ENCODE results near the gene SBF1. TPM values are rescaled to one million over a fixed set of nuclear protein-coding genes. Genes with fewer than 3 reads are reported as not detected.
A peak's percentile ranks its signal among the peaks of the same experiment; 100 is the strongest.

Gene SBF1
- total and polyA plus RNA-seq, 2 of the 13 experiments (the other 11 are each of a cell fraction or from before 2014, with no cell fraction given) = 31.7 to 40.9 TPM

DNA sequence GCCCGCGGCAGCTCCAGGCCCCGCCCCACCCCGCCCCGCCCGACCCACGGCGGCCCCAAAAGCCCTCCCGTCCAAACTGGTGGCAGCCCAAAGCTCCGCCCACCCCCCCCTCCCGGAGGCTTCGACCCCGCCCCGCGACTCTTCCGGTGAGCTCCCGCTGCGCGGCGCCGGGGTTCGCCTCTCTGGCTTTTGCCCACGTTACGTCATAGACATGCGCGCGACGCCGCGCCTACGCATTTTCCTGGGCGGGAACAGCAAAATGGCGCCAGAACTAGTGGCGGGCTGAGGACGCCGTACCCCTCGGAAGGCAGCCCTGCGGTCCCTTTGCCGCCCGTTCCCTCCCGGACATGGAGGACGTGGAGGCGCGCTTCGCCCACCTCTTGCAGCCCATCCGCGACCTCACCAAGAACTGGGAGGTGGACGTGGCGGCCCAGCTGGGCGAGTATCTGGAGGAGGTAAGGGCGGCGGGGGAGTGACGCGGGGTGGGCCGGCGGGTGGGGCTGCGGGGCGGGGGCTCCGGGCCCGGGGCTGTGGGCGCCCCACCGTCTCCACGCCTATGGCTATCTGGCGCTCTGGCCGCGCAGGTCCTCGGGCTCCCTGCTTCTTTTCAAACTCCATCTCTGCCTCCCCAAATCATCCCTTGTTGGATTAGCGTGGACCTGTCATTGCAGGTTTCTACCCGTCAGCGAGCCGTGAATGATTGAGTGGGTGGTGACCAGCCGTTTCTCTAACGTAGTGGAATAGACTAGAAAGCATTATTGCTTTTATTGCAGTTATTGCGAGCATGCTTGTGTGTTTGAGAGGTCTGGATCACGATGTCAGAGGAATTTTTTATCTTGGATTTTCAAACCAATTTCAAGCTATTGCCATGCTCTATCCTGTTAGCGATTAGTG lies 33.4 kb upstream of the SBF1 start, which contains the start of gene NCAPH2 (continued):
- TF ChIP-seq SNAI1 (CRISPR knock-in tag; IDR thresholded peaks at IDR 0.05; ENCODE audit: borderline replicate concordance) (no peak), ZNF724P (CRISPR knock-in tag; IDR thresholded peaks at IDR 0.05; ENCODE audit: borderline replicate concordance) (no peak), ARHGAP35 (CRISPR knock-in tag; IDR thresholded peaks at IDR 0.05; ENCODE audit: borderline replicate concordance) (0 out of 2 replicates have a peak, but pooled peaks have one; percentile 63), ZNF607 (CRISPR knock-in tag; IDR thresholded peaks at IDR 0.05; ENCODE audit: borderline replicate concordance) (no peak), ELF1 (CRISPR knock-in tag; IDR thresholded peaks at IDR 0.05) (peak; percentile 81), ZFP41 (CRISPR knock-in tag; IDR thresholded peaks at IDR 0.05; ENCODE audit: borderline replicate concordance) (no peak), JUN (CRISPR knock-in tag; IDR thresholded peaks at IDR 0.05) (no peak), FOXK2 (IDR thresholded peaks at IDR 0.05) (no peak), TAF1 (CRISPR knock-in tag; IDR thresholded peaks at IDR 0.05) (peak; percentile 88), ZNF558 (CRISPR knock-in tag; IDR thresholded peaks at IDR 0.05; ENCODE audit: borderline replicate concordance) (no peak), ZNF879 (CRISPR knock-in tag; IDR thresholded peaks at IDR 0.05) (no peak), ZNF7 (CRISPR knock-in tag; IDR thresholded peaks at IDR 0.05) (no peak)
- TF ChIP-seq, protein P1, sequence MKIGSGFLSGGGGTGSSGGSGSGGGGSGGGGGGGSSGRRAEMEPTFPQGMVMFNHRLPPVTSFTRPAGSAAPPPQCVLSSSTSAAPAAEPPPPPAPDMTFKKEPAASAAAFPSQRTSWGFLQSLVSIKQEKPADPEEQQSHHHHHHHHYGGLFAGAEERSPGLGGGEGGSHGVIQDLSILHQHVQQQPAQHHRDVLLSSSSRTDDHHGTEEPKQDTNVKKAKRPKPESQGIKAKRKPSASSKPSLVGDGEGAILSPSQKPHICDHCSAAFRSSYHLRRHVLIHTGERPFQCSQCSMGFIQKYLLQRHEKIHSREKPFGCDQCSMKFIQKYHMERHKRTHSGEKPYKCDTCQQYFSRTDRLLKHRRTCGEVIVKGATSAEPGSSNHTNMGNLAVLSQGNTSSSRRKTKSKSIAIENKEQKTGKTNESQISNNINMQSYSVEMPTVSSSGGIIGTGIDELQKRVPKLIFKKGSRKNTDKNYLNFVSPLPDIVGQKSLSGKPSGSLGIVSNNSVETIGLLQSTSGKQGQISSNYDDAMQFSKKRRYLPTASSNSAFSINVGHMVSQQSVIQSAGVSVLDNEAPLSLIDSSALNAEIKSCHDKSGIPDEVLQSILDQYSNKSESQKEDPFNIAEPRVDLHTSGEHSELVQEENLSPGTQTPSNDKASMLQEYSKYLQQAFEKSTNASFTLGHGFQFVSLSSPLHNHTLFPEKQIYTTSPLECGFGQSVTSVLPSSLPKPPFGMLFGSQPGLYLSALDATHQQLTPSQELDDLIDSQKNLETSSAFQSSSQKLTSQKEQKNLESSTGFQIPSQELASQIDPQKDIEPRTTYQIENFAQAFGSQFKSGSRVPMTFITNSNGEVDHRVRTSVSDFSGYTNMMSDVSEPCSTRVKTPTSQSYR (CRISPR knock-in tag; IDR thresholded peaks at IDR 0.05; ENCODE audit: borderline replicate concordance) = peak; percentile 23; the same call in 1 of the 2 replicates
- TF ChIP-seq, protein P2, sequence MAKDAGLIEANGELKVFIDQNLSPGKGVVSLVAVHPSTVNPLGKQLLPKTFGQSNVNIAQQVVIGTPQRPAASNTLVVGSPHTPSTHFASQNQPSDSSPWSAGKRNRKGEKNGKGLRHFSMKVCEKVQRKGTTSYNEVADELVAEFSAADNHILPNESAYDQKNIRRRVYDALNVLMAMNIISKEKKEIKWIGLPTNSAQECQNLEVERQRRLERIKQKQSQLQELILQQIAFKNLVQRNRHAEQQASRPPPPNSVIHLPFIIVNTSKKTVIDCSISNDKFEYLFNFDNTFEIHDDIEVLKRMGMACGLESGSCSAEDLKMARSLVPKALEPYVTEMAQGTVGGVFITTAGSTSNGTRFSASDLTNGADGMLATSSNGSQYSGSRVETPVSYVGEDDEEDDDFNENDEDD (CRISPR knock-in tag; IDR thresholded peaks at IDR 0.05; ENCODE audit: borderline replicate concordance) = peak; percentile 98
- TF ChIP-seq, protein P3, sequence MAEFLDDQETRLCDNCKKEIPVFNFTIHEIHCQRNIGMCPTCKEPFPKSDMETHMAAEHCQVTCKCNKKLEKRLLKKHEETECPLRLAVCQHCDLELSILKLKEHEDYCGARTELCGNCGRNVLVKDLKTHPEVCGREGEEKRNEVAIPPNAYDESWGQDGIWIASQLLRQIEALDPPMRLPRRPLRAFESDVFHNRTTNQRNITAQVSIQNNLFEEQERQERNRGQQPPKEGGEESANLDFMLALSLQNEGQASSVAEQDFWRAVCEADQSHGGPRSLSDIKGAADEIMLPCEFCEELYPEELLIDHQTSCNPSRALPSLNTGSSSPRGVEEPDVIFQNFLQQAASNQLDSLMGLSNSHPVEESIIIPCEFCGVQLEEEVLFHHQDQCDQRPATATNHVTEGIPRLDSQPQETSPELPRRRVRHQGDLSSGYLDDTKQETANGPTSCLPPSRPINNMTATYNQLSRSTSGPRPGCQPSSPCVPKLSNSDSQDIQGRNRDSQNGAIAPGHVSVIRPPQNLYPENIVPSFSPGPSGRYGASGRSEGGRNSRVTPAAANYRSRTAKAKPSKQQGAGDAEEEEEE (CRISPR knock-in tag; IDR thresholded peaks at IDR 0.05; ENCODE audit: borderline replicate concordance) = no peak
- TF ChIP-seq, protein P4, sequence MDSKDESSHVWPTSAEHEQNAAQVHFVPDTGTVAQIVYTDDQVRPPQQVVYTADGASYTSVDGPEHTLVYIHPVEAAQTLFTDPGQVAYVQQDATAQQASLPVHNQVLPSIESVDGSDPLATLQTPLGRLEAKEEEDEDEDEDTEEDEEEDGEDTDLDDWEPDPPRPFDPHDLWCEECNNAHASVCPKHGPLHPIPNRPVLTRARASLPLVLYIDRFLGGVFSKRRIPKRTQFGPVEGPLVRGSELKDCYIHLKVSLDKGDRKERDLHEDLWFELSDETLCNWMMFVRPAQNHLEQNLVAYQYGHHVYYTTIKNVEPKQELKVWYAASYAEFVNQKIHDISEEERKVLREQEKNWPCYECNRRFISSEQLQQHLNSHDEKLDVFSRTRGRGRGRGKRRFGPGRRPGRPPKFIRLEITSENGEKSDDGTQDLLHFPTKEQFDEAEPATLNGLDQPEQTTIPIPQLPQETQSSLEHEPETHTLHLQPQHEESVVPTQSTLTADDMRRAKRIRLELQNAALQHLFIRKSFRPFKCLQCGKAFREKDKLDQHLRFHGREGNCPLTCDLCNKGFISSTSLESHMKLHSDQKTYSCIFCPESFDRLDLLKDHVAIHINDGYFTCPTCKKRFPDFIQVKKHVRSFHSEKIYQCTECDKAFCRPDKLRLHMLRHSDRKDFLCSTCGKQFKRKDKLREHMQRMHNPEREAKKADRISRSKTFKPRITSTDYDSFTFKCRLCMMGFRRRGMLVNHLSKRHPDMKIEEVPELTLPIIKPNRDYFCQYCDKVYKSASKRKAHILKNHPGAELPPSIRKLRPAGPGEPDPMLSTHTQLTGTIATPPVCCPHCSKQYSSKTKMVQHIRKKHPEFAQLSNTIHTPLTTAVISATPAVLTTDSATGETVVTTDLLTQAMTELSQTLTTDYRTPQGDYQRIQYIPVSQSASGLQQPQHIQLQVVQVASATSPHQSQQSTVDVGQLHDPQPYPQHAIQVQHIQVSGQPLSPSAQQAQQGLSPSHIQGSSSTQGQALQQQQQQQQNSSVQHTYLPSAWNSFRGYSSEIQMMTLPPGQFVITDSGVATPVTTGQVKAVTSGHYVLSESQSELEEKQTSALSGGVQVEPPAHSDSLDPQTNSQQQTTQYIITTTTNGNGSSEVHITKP (CRISPR knock-in tag; IDR thresholded peaks at IDR 0.05; ENCODE audit: low read depth) = no peak
- TF ChIP-seq, protein P5, sequence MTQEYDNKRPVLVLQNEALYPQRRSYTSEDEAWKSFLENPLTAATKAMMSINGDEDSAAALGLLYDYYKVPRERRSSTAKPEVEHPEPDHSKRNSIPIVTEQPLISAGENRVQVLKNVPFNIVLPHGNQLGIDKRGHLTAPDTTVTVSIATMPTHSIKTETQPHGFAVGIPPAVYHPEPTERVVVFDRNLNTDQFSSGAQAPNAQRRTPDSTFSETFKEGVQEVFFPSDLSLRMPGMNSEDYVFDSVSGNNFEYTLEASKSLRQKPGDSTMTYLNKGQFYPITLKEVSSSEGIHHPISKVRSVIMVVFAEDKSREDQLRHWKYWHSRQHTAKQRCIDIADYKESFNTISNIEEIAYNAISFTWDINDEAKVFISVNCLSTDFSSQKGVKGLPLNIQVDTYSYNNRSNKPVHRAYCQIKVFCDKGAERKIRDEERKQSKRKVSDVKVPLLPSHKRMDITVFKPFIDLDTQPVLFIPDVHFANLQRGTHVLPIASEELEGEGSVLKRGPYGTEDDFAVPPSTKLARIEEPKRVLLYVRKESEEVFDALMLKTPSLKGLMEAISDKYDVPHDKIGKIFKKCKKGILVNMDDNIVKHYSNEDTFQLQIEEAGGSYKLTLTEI (CRISPR knock-in tag; conservative IDR thresholded peaks at IDR 0.05) = no peak

Data from HepG2 (cell line).